ENCODE results near the gene ARNT2.
"Not testable (repeated sequence)": the region's sequence is repeated elsewhere in the genome, so short reads cannot be mapped to it uniquely, and the experiment has no call there.

ARNT2 gene

GRCh38 chr15:80404057-80404760, at the start of gene ARNT2:
Gene ARNT2 (plus strand): TSS chr15:80404382. CDS start chr15:80404516, 134 bp downstream.
- peak; percentile 65 for DNase-seq (ENCODE audit: low spot score)

- no peak for DNase-seq (ENCODE audit: low spot score)
Measured at GRCh38 chr15:80367094-80367493, 37.1 kb upstream of the ARNT2 start.

- no peak for DNase-seq (ENCODE audit: low spot score)
Measured at GRCh38 chr15:80367661-80368060, 36.5 kb upstream of the ARNT2 start.

GRCh38 chr15:80371924-80372323, 32.3 kb upstream of the ARNT2 start:
- DNase-seq (ENCODE audit: low spot score), result no peak

GRCh38 chr15:80374441-80374840, 29.7 kb upstream of the ARNT2 start:
- DNase-seq (ENCODE audit: low spot score), result no peak

- DNase-seq (ENCODE audit: low spot score), result no peak
Measured at GRCh38 chr15:80375968-80376891, 28.0 kb upstream of the ARNT2 start.

- DNase-seq (ENCODE audit: low spot score), result no peak
Measured at GRCh38 chr15:80379693-80380092, 24.5 kb upstream of the ARNT2 start.

- DNase-seq (ENCODE audit: low spot score), result no peak
Measured at GRCh38 chr15:80380154-80380553, 24.0 kb upstream of the ARNT2 start.

- DNase-seq (ENCODE audit: low spot score), result no peak
Measured at GRCh38 chr15:80382285-80382684, 21.9 kb upstream of the ARNT2 start.

GRCh38 chr15:80384432-80384831, 19.8 kb upstream of the ARNT2 start:
- DNase-seq (ENCODE audit: low spot score), result no peak

- no peak for DNase-seq (ENCODE audit: low spot score)
Measured at GRCh38 chr15:80386151-80386550, 18.0 kb upstream of the ARNT2 start.

GRCh38 chr15:80388326-80388725, 15.9 kb upstream of the ARNT2 start:
- no peak for DNase-seq (ENCODE audit: low spot score)

GRCh38 chr15:80389370-80389769, 14.8 kb upstream of the ARNT2 start:
- no peak for DNase-seq (ENCODE audit: low spot score)

GRCh38 chr15:80390942-80391341, 13.2 kb upstream of the ARNT2 start:
- DNase-seq (ENCODE audit: low spot score), result not testable (repeated sequence)

GRCh38 chr15:80395616-80396015, 8.6 kb upstream of the ARNT2 start:
- no peak for DNase-seq (ENCODE audit: low spot score)

GRCh38 chr15:80396096-80396495, 8.1 kb upstream of the ARNT2 start:
- DNase-seq (ENCODE audit: low spot score), result no peak

- no peak for DNase-seq (ENCODE audit: low spot score)
Measured at GRCh38 chr15:80399508-80399907, 4.7 kb upstream of the ARNT2 start.

- DNase-seq (ENCODE audit: low spot score), result no peak
Measured at GRCh38 chr15:80401456-80401855, 2.7 kb upstream of the ARNT2 start.

GRCh38 chr15:80402339-80402738, 1.8 kb upstream of the ARNT2 start:
- no peak for DNase-seq (ENCODE audit: low spot score)

GRCh38 chr15:80403712-80404056, 498 bp upstream of the ARNT2 start:
- DNase-seq (ENCODE audit: low spot score), result no peak

- DNase-seq (ENCODE audit: low spot score), result no peak
Measured at GRCh38 chr15:80404761-80405553, 775 bp downstream of the ARNT2 start.

- DNase-seq (ENCODE audit: low spot score), result no peak
Measured at GRCh38 chr15:80405554-80405850, 1.3 kb downstream of the ARNT2 start.

- DNase-seq (ENCODE audit: low spot score), result no peak
Measured at GRCh38 chr15:80405970-80406369, 1.8 kb downstream of the ARNT2 start.
